ENCODE results near the gene FTCD. TPM values are rescaled to one million over a fixed set of nuclear protein-coding genes. Genes with fewer than 3 reads are reported as not detected.
"Not testable (repeated sequence)": the region's sequence is repeated elsewhere in the genome, so short reads cannot be mapped to it uniquely, and the experiment has no call there.

Gene FTCD
- polyA plus RNA-seq, 3 donors = not detected

GRCh38 chr21:46184625-46185555 lies 29.5 kb upstream of the FTCD start:
- Histone ChIP-seq H3K4me3 (replicated peaks in 1 of 3; ENCODE audit: low read depth in 2 of 3, low read length in 3 of 3) (peak overlapping the region; percentile 49 to 80 (median 63)), H4K20me1 (ENCODE audit: insufficient read depth, low read length) (no peaks in the 10 kb centered on the region), H3K4me2 (replicated peaks; ENCODE audit: extremely low read depth, low read length, poor library complexity, severe bottlenecking) (peak overlapping the region; percentile 70), H3K36me3 (replicated peaks in 1 of 2; ENCODE audit: control insufficient read depth in 1 of 2, insufficient read depth in 2 of 2, low read length in 2 of 2) (no peaks in the 10 kb centered on the region), H3K4me1 (ENCODE audit: control insufficient read depth in 1 of 2, insufficient read depth in 2 of 2, low read length in 2 of 2) (peaks cover 4 to 5% of the 10 kb centered on the region in 2 donors), H2AFZ (ENCODE audit: insufficient read depth, low read depth, low read length, poor library complexity, severe bottlenecking) (peak overlapping the region; percentile 77), H3K27me3 (ENCODE audit: control insufficient read depth in 2 of 2, insufficient read depth in 2 of 2, low read length in 2 of 2) (no peaks in the 10 kb centered on the region), H3K9me3 (replicated peaks in 1 of 2; ENCODE audit: control insufficient read depth in 1 of 2, insufficient read depth in 1 of 2, low read length in 2 of 2) (no peaks in the 10 kb centered on the region), H3K9ac (ENCODE audit: insufficient read depth, low read length, poor library complexity, severe bottlenecking) (peak overlapping the region; percentile 63), H3K79me2 (ENCODE audit: insufficient read depth, low read length) (no peaks in the 10 kb centered on the region), H3K27ac (ENCODE audit: low read depth in 1 of 2, low read length in 2 of 2) (peak overlapping the region; percentile 68 to 80)
- peak overlapping the region; percentile 89 to 96 (median 95) for H3K27ac Mint-ChIP-seq
- H3K36me3 Mint-ChIP-seq = no peaks in the 10 kb centered on the region
- no peak for TF ChIP-seq CTCF (IDR thresholded peaks at IDR 0.05)
- WGBS (ENCODE audit: insufficient coverage) = 14% methylated on average over 13 of the region's 30 CpGs
- peak; percentile 66 to 82 (median 78) for DNase-seq
- intact Hi-C loops (cut with micrococcal nuclease) = loop anchor here (2.0 to 10.0 kb wide), 5 partner anchors 42 to 272 kb away; partner anchors contain the start of genes C21orf58 (in 2 of the 2), LSS (in 2 of the 2), PCNT (in 2 of the 2) and DIP2A (in 1 of the 2)
- peaks cover 0 to 2% (median 0%) of the 10 kb centered on the region in 3 donors for H3K27me3 Mint-ChIP-seq (ENCODE audit: low read depth in 3 of 3)
- H3K4me1 Mint-ChIP-seq = peaks cover 15% of the 10 kb centered on the region
- H3K4me3 Mint-ChIP-seq = peak overlapping the region; percentile 85 to 90
- peaks cover 0 to 3% (median 0%) of the 10 kb centered on the region in 7 donors for H3K9me3 Mint-ChIP-seq

- H3K36me3 ChIP-seq (replicated peaks in 1 of 2; ENCODE audit: control insufficient read depth in 1 of 2, insufficient read depth in 2 of 2, low read length in 2 of 2) = no peaks in the 10 kb centered on the region
- peak within 1 kb of the TSS; percentile 68 to 80 for H3K27ac ChIP-seq (ENCODE audit: low read depth in 1 of 2, low read length in 2 of 2)
- peak within 1 kb of the TSS; percentile 93 for H2AFZ ChIP-seq (ENCODE audit: insufficient read depth, low read depth, low read length, poor library complexity, severe bottlenecking)
- peak within 1 kb of the TSS; percentile 94 for H3K4me2 ChIP-seq (replicated peaks; ENCODE audit: extremely low read depth, low read length, poor library complexity, severe bottlenecking)
- peak within 1 kb of the TSS; percentile 63 for H3K9ac ChIP-seq (ENCODE audit: insufficient read depth, low read length, poor library complexity, severe bottlenecking)
- Mint-ChIP-seq H3K36me3 (no peaks in the 10 kb centered on the region), H3K9me3 (peaks cover 0 to 3% (median 0%) of the 10 kb centered on the region in 7 donors), H3K4me1 (peaks cover 15% of the 10 kb centered on the region), H3K27ac (peak within 1 kb of the TSS; percentile 89 to 96 (median 95)), H3K27me3 (ENCODE audit: low read depth in 3 of 3) (peaks cover 0 to 2% (median under 1%) of the 10 kb centered on the region in 3 donors), H3K4me3 (peak within 1 kb of the TSS; percentile 85 to 90)
- peak; percentile 35 to 62 (median 51) for DNase-seq
- no peaks in the 10 kb centered on the region for H3K79me2 ChIP-seq (ENCODE audit: insufficient read depth, low read length)
- intact Hi-C loops (cut with micrococcal nuclease) = loop anchor here (2.0 to 10.0 kb wide), 3 partner anchors 43 to 141 kb away; partner anchors contain the start of genes LSS (in 2 of the 2), C21orf58 (in 1 of the 2) and PCNT (in 1 of the 2)
- no peak for TF ChIP-seq CTCF (IDR thresholded peaks at IDR 0.05)
- WGBS (ENCODE audit: insufficient coverage) = 13% methylated on average over 15 of the region's 24 CpGs
- peaks cover 4 to 5% of the 10 kb centered on the region in 2 donors for H3K4me1 ChIP-seq (ENCODE audit: control insufficient read depth in 1 of 2, insufficient read depth in 2 of 2, low read length in 2 of 2)
- peak within 1 kb of the TSS; percentile 54 to 80 (median 63) for H3K4me3 ChIP-seq (replicated peaks in 1 of 3; ENCODE audit: low read depth in 2 of 3, low read length in 3 of 3)
- no peaks in the 10 kb centered on the region for H3K9me3 ChIP-seq (replicated peaks in 1 of 2; ENCODE audit: control insufficient read depth in 1 of 2, insufficient read depth in 1 of 2, low read length in 2 of 2)
- H4K20me1 ChIP-seq (ENCODE audit: insufficient read depth, low read length) = no peaks in the 10 kb centered on the region
- no peaks in the 10 kb centered on the region for H3K27me3 ChIP-seq (ENCODE audit: control insufficient read depth in 2 of 2, insufficient read depth in 2 of 2, low read length in 2 of 2)
These were observed 28.7 kb upstream of the FTCD start, which contains the start of gene SPATC1L for GRCh38 chr21:46183910-46184624. Gene SPATC1L (minus strand): TSS chr21:46184459. CDS start chr21:46182816, 1,643 bp downstream.

GRCh38 chr21:46183337-46183909 lies 28.0 kb upstream of the FTCD start:
- intact Hi-C loops (cut with micrococcal nuclease) = loop anchor here in 1 of 2 donors (5.0 to 10.0 kb wide), 2 partner anchors 44 to 141 kb away; partner anchors contain the start of genes C21orf58, LSS and PCNT
- not testable (repeated sequence) for H3K9ac ChIP-seq (ENCODE audit: insufficient read depth, low read length, poor library complexity, severe bottlenecking)

More at GRCh38 chr21:46183337-46183909, 28.0 kb upstream of the FTCD start:
- not testable (repeated sequence) for H3K4me1 ChIP-seq (ENCODE audit: control insufficient read depth in 1 of 2, insufficient read depth in 2 of 2, low read length in 2 of 2); H3K27me3 Mint-ChIP-seq (ENCODE audit: low read depth in 3 of 3); H3K27me3 ChIP-seq (ENCODE audit: control insufficient read depth in 2 of 2, insufficient read depth in 2 of 2, low read length in 2 of 2); H3K36me3 ChIP-seq (replicated peaks in 1 of 2; ENCODE audit: control insufficient read depth in 1 of 2, insufficient read depth in 2 of 2, low read length in 2 of 2); H3K79me2 ChIP-seq (ENCODE audit: insufficient read depth, low read length); H3K27ac ChIP-seq (ENCODE audit: low read depth in 1 of 2, low read length in 2 of 2); H3K9me3 Mint-ChIP-seq; DNase-seq; H3K9me3 ChIP-seq (replicated peaks in 1 of 2; ENCODE audit: control insufficient read depth in 1 of 2, insufficient read depth in 1 of 2, low read length in 2 of 2); H3K36me3 Mint-ChIP-seq; H3K27ac Mint-ChIP-seq; H4K20me1 ChIP-seq (ENCODE audit: insufficient read depth, low read length); H3K4me3 Mint-ChIP-seq
- H2AFZ ChIP-seq (ENCODE audit: insufficient read depth, low read depth, low read length, poor library complexity, severe bottlenecking) = peak overlapping the region; percentile 93
- H3K4me3 ChIP-seq (replicated peaks in 1 of 3; ENCODE audit: low read depth in 2 of 3, low read length in 3 of 3) = peak overlapping the region in 1 of 3 experiments; percentile 80
- H3K4me2 ChIP-seq (replicated peaks; ENCODE audit: extremely low read depth, low read length, poor library complexity, severe bottlenecking) = peak overlapping the region; percentile 94
- WGBS (ENCODE audit: insufficient coverage) = 100% methylated on average over 1 of the region's 13 CpGs
- peaks cover 13% of the 10 kb centered on the region for H3K4me1 Mint-ChIP-seq

Measured in CD14-positive monocyte (primary cell).